ENCODE data around the gene CHL1.

The CHL1 gene

GRCh38 chr3:288417-288816 lies 91.9 kb downstream of the CHL1 start:
- no peak overlapping the region for H3K4me3 ChIP-seq (ENCODE audit: low read depth, low read length)
- no peaks in the 10 kb centered on the region for H3K9me3 ChIP-seq (ENCODE audit: insufficient read depth, low read depth, low read length)
- H3K36me3 ChIP-seq (ENCODE audit: control insufficient read depth in 1 of 2, insufficient read depth in 2 of 2, low read length in 2 of 2), result no peaks in the 10 kb centered on the region
- H4K91ac ChIP-seq (ENCODE audit: low read depth, low read length), result no peak overlapping the region
- H3K27ac ChIP-seq (ENCODE audit: low read depth, low read length), result no peak overlapping the region
- H3K79me2 ChIP-seq (ENCODE audit: control insufficient read depth, insufficient read depth, low read length, poor library complexity), result no peaks in the 10 kb centered on the region
- no peak overlapping the region for H3K23ac ChIP-seq (ENCODE audit: low read length)
- H4K12ac ChIP-seq (ENCODE audit: low read depth, low read length), result no peak overlapping the region
- DNase-seq, result no peak
- H3K79me1 ChIP-seq (ENCODE audit: low read length), result no peaks in the 10 kb centered on the region
- no peak overlapping the region for H3K14ac ChIP-seq (ENCODE audit: low read length)
- H3K18ac ChIP-seq (ENCODE audit: low read length), result no peak overlapping the region
- H2BK12ac ChIP-seq (ENCODE audit: low read length), result no peak overlapping the region
- no peak overlapping the region for H2BK120ac ChIP-seq (ENCODE audit: insufficient read depth, low read length, poor library complexity)
- no peak overlapping the region for H2BK5ac ChIP-seq (ENCODE audit: low read depth, low read length, poor library complexity)
- H3K4ac ChIP-seq (ENCODE audit: low read depth, low read length), result no peak overlapping the region
- no peaks in the 10 kb centered on the region for H3K4me1 ChIP-seq (ENCODE audit: control insufficient read depth in 1 of 2, insufficient read depth in 2 of 2, low read length in 2 of 2)
- H2AFZ ChIP-seq (ENCODE audit: insufficient read depth, low read length, poor library complexity), result no peak overlapping the region
- no peak overlapping the region for H3K9ac ChIP-seq (ENCODE audit: low read length)
- H3K4me2 ChIP-seq (ENCODE audit: low read length), result no peak overlapping the region
- H4K8ac ChIP-seq (ENCODE audit: low read depth, low read length), result no peak overlapping the region
- H3K27me3 ChIP-seq (ENCODE audit: insufficient read depth, low read length), result no peaks in the 10 kb centered on the region
- WGBS (ENCODE audit: extremely low coverage, insufficient coverage, insufficient read length), result no CpG with 5 or more reads among the region's 4 CpGs
- H2AK5ac ChIP-seq (ENCODE audit: low read length), result no peak overlapping the region

DNA sequence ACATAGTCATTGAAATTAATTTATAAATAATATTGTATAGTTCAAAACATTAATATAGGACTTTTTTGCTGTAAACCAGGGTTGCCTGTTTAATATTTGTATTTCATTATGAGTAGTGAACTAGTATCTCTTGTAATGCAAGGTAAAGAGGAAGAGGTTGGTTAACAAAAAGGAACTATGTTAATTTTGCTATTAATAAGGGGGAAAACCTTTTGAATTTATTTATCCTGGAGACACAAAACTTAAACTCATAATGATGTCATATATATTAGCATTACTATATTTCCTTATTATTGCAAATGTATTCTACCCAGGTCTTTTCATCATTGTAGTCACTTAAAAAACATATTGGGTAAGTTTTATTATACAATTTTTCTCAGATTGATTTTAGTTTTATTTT lies 94.5 kb downstream of the CHL1 start:
- Histone ChIP-seq H2BK12ac (ENCODE audit: low read length) (no peak overlapping the region), H2AFZ (ENCODE audit: insufficient read depth, low read length, poor library complexity) (no peak overlapping the region), H3K4ac (ENCODE audit: low read depth, low read length) (no peak overlapping the region), H4K12ac (ENCODE audit: low read depth, low read length) (no peak overlapping the region), H3K18ac (ENCODE audit: low read length) (no peak overlapping the region), H3K27me3 (ENCODE audit: insufficient read depth, low read length) (no peaks in the 10 kb centered on the region), H4K91ac (ENCODE audit: low read depth, low read length) (no peak overlapping the region), H3K9me3 (ENCODE audit: insufficient read depth, low read depth, low read length) (no peaks in the 10 kb centered on the region), H3K36me3 (ENCODE audit: control insufficient read depth in 1 of 2, insufficient read depth in 2 of 2, low read length in 2 of 2) (no peaks in the 10 kb centered on the region), H3K4me1 (ENCODE audit: control insufficient read depth in 1 of 2, insufficient read depth in 2 of 2, low read length in 2 of 2) (no peaks in the 10 kb centered on the region), H3K23ac (ENCODE audit: low read length) (no peak overlapping the region), H3K4me2 (ENCODE audit: low read length) (no peak overlapping the region), H3K27ac (ENCODE audit: low read depth, low read length) (no peak overlapping the region), H3K14ac (ENCODE audit: low read length) (no peak overlapping the region), H2BK5ac (ENCODE audit: low read depth, low read length, poor library complexity) (no peak overlapping the region), H2BK120ac (ENCODE audit: insufficient read depth, low read length, poor library complexity) (no peak overlapping the region), H4K8ac (ENCODE audit: low read depth, low read length) (no peak overlapping the region), H3K79me1 (ENCODE audit: low read length) (no peaks in the 10 kb centered on the region), H3K79me2 (ENCODE audit: control insufficient read depth, insufficient read depth, low read length, poor library complexity) (no peaks in the 10 kb centered on the region), H3K9ac (ENCODE audit: low read length) (no peak overlapping the region), H2AK5ac (ENCODE audit: low read length) (no peak overlapping the region), H3K4me3 (ENCODE audit: low read depth, low read length) (no peak overlapping the region)
- no peak for DNase-seq

GRCh38 chr3:291646-292436 lies 95.3 kb downstream of the CHL1 start:
- no peaks in the 10 kb centered on the region for H3K79me2 ChIP-seq (ENCODE audit: control insufficient read depth, insufficient read depth, low read length, poor library complexity)
- H3K27me3 ChIP-seq (ENCODE audit: insufficient read depth, low read length), result no peaks in the 10 kb centered on the region
- no peak overlapping the region for H3K9ac ChIP-seq (ENCODE audit: low read length)
- no peaks in the 10 kb centered on the region for H3K79me1 ChIP-seq (ENCODE audit: low read length)
- no peak for DNase-seq
- no peak overlapping the region for H2AK5ac ChIP-seq (ENCODE audit: low read length)
- no peak overlapping the region for H2BK120ac ChIP-seq (ENCODE audit: insufficient read depth, low read length, poor library complexity)
- H2BK12ac ChIP-seq (ENCODE audit: low read length), result no peak overlapping the region
- WGBS (ENCODE audit: extremely low coverage, insufficient coverage, insufficient read length), result no CpG with 5 or more reads among the region's 5 CpGs
- H3K4ac ChIP-seq (ENCODE audit: low read depth, low read length), result no peak overlapping the region
- H4K12ac ChIP-seq (ENCODE audit: low read depth, low read length), result no peak overlapping the region
- H2AFZ ChIP-seq (ENCODE audit: insufficient read depth, low read length, poor library complexity), result no peak overlapping the region
- no peak overlapping the region for H3K14ac ChIP-seq (ENCODE audit: low read length)
- no peaks in the 10 kb centered on the region for H3K36me3 ChIP-seq (ENCODE audit: control insufficient read depth in 1 of 2, insufficient read depth in 2 of 2, low read length in 2 of 2)
- H3K18ac ChIP-seq (ENCODE audit: low read length), result no peak overlapping the region
- H3K9me3 ChIP-seq (ENCODE audit: insufficient read depth, low read depth, low read length), result no peaks in the 10 kb centered on the region
- H3K27ac ChIP-seq (ENCODE audit: low read depth, low read length), result no peak overlapping the region
- no peak overlapping the region for H3K4me2 ChIP-seq (ENCODE audit: low read length)
- no peak overlapping the region for H2BK5ac ChIP-seq (ENCODE audit: low read depth, low read length, poor library complexity)
- H4K91ac ChIP-seq (ENCODE audit: low read depth, low read length), result no peak overlapping the region
- no peaks in the 10 kb centered on the region for H3K4me1 ChIP-seq (ENCODE audit: control insufficient read depth in 1 of 2, insufficient read depth in 2 of 2, low read length in 2 of 2)
- H3K23ac ChIP-seq (ENCODE audit: low read length), result no peak overlapping the region
- H4K8ac ChIP-seq (ENCODE audit: low read depth, low read length), result no peak overlapping the region
- H3K4me3 ChIP-seq (ENCODE audit: low read depth, low read length), result no peak overlapping the region

GRCh38 chr3:294096-294495 lies 97.5 kb downstream of the CHL1 start:
- Histone ChIP-seq H4K12ac (ENCODE audit: low read depth, low read length) (no peak overlapping the region), H4K8ac (ENCODE audit: low read depth, low read length) (no peak overlapping the region), H2AK5ac (ENCODE audit: low read length) (no peak overlapping the region), H3K18ac (ENCODE audit: low read length) (no peak overlapping the region), H2BK5ac (ENCODE audit: low read depth, low read length, poor library complexity) (no peak overlapping the region), H3K79me1 (ENCODE audit: low read length) (no peaks in the 10 kb centered on the region), H3K4me2 (ENCODE audit: low read length) (no peak overlapping the region), H3K9me3 (ENCODE audit: insufficient read depth, low read depth, low read length) (no peaks in the 10 kb centered on the region), H2BK12ac (ENCODE audit: low read length) (no peak overlapping the region), H3K27me3 (ENCODE audit: insufficient read depth, low read length) (no peaks in the 10 kb centered on the region), H3K9ac (ENCODE audit: low read length) (no peak overlapping the region), H2AFZ (ENCODE audit: insufficient read depth, low read length, poor library complexity) (no peak overlapping the region), H3K4ac (ENCODE audit: low read depth, low read length) (no peak overlapping the region), H3K36me3 (ENCODE audit: control insufficient read depth in 1 of 2, insufficient read depth in 2 of 2, low read length in 2 of 2) (no peaks in the 10 kb centered on the region), H3K4me1 (ENCODE audit: control insufficient read depth in 1 of 2, insufficient read depth in 2 of 2, low read length in 2 of 2) (no peaks in the 10 kb centered on the region), H3K23ac (ENCODE audit: low read length) (no peak overlapping the region), H4K91ac (ENCODE audit: low read depth, low read length) (no peak overlapping the region), H3K14ac (ENCODE audit: low read length) (no peak overlapping the region), H3K79me2 (ENCODE audit: control insufficient read depth, insufficient read depth, low read length, poor library complexity) (no peaks in the 10 kb centered on the region), H3K4me3 (ENCODE audit: low read depth, low read length) (no peak overlapping the region), H3K27ac (ENCODE audit: low read depth, low read length) (no peak overlapping the region), H2BK120ac (ENCODE audit: insufficient read depth, low read length, poor library complexity) (no peak overlapping the region)
- DNase-seq, result no peak
- no CpG with 5 or more reads among the region's 8 CpGs for WGBS (ENCODE audit: extremely low coverage, insufficient coverage, insufficient read length)

Data from trophoblast cell (in vitro differentiated cells and primary cell).